A549 treated with GW870086 at 1 μM for 4 hours (cell line): ENCODE data around the gene DPPA4. TPM values are rescaled to one million over a fixed set of nuclear protein-coding genes. Genes with fewer than 3 reads are reported as not detected.

ENCODE experiments used
- total RNA-seq: library from RNA; stranded (reverse); fragments of 200-300 nt; extraction: Qiagen RNA extraction; gene quantifications from 5 replicates; pipeline ENCODE4 v1.2.3, GENCODE V29; 2022; ENCODE audit warnings: low read depth

Gene DPPA4, protein sequence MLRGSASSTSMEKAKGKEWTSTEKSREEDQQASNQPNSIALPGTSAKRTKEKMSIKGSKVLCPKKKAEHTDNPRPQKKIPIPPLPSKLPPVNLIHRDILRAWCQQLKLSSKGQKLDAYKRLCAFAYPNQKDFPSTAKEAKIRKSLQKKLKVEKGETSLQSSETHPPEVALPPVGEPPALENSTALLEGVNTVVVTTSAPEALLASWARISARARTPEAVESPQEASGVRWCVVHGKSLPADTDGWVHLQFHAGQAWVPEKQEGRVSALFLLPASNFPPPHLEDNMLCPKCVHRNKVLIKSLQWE
- not detected in 5 replicates for total RNA-seq

DNA sequence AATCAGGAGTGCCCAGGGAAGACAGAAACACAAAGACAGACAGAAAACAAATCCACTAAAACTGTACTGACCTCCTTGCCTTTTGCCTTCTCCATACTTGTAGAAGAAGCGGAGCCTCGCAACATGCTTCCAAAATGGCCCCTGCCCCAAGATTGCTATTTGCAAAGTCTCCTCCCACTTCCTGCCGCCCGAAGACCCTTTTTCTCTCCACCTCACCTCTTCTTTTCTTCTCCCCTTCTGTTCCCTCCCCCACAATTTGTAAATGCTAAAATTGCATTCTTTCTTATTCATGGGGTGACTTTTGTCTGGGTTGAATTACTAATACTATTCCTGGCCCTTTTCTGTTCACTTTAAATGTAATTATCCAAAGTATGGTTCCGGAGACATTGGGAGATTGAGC lies at the start of gene DPPA4:
TSS of gene DPPA4 (minus strand) at position 154 of the 400 bp plus-strand sequence. CDS start at position 125, 29 bp downstream.

GRCh38 chr3:109316162-109316730 lies 21.1 kb downstream of the DPPA4 start, which contains the start of gene DPPA2:
Gene DPPA2, minus strand, starts transcription at chr3:109316517. Its CDS starts 1,975 bp downstream, at chr3:109314542.

Other genes with a start within 250 kb of the DPPA4 start
- not detected in 5 replicates for gene MORC1, start 219.4 kb downstream of the DPPA4 start, total RNA-seq
- not detected in 5 replicates for gene C3orf85, start 200.8 kb downstream of the DPPA4 start, total RNA-seq
- gene DPPA2, start 21.0 kb downstream of the DPPA4 start, total RNA-seq: not detected in 5 replicates